PC-3 (cell line): ENCODE results near the gene PSG6. TPM values are rescaled to one million over a fixed set of nuclear protein-coding genes. Genes with fewer than 3 reads are reported as not detected.
A peak's percentile ranks its signal among the peaks of the same experiment; 100 is the strongest.
"Not testable (repeated sequence)": the region's sequence is repeated elsewhere in the genome, so short reads cannot be mapped to it uniquely, and the experiment has no call there.

Source experiments
- ATAC-seq: fragments of 200-7000 bp; cut with Tn5 transposase; 2 replicates; pipeline ENCODE4 v1.9.1; 2020; ENCODE audit warnings: mild to moderate bottlenecking, moderate library complexity
- BruUV-seq: library from RNA; stranded (reverse); fragments of 400-500 nt; replicated peaks from 2 replicates; lab custom pipeline; 2021; lab: Mats Ljungman, UMichigan
- CTCF ChIA-PET: fragments of 300-600 bp; sonication (Branson Sonifier 250); formaldehyde crosslinking; loops from one replicate; lab custom pipeline; 2022; ENCODE audit warnings: antibody characterized with exemption; lab: Charles Lee
- POLR2A ChIA-PET: fragments of 300-600 bp; sonication (Branson Sonifier 250); formaldehyde crosslinking; loops from one replicate; lab custom pipeline; 2022; ENCODE audit warnings: antibody characterized with exemption; ENCODE audit not compliant: unreplicated experiment; lab: Charles Lee
- DNase-seq: peaks from one replicate; pipeline ENCODE4 v3.0.0-alpha.2; 2015
- H2AFZ ChIP-seq: fragments of 300-600 bp; sonication (generic); 2 replicates; pipeline ENCODE4 v1.6.0; 2016; ENCODE audit warnings: antibody characterized with exemption, low read length
- H3F3A ChIP-seq: fragments of 300-600 bp; sonication (generic); one replicate; pipeline ENCODE4 v1.6.0; 2017; ENCODE audit warnings: antibody characterized with exemption, low read length, control low read depth, mild to moderate bottlenecking; ENCODE audit not compliant: unreplicated experiment
- H3K27ac ChIP-seq: fragments of 300-600 bp; sonication (generic); 2 replicates; pipeline ENCODE4 v1.5.1; 2016; ENCODE audit warnings: mild to moderate bottlenecking, low read length
- H3K27me3 ChIP-seq: fragments of 300-600 bp; sonication (generic); 2 replicates; pipeline ENCODE4 v1.6.1; 2016; ENCODE audit warnings: low read length, mixed read lengths
- H3K36me3 ChIP-seq: fragments of 300-600 bp; sonication (generic); 2 replicates; pipeline ENCODE4 v1.6.1; 2016; ENCODE audit warnings: low read depth, mixed run types, low read length, mixed read lengths
- H3K4me1 ChIP-seq: fragments of 300-600 bp; sonication (generic); 2 replicates; pipeline ENCODE4 v1.5.1; 2016; ENCODE audit warnings: low read length; ENCODE audit not compliant: insufficient read depth
- H3K4me2 ChIP-seq: fragments of 300-600 bp; sonication (generic); 2 replicates; pipeline ENCODE4 v1.6.0; 2016; ENCODE audit warnings: low read length
- H3K4me3 ChIP-seq: fragments of 300-600 bp; sonication (generic); 2 replicates; pipeline ENCODE4 v1.5.1; 2016; ENCODE audit warnings: mild to moderate bottlenecking, low read length, mixed read lengths
- H3K79me2 ChIP-seq: fragments of 300-600 bp; sonication (generic); 2 replicates; pipeline ENCODE4 v1.6.1; 2017; ENCODE audit warnings: low read length, mixed read lengths
- H3K9ac ChIP-seq: fragments of 300-600 bp; sonication (generic); 2 replicates; pipeline ENCODE4 v1.6.0; 2016; ENCODE audit warnings: mild to moderate bottlenecking, low read length
- H3K9me2 ChIP-seq: fragments of 300-600 bp; sonication (generic); replicated peaks from 2 replicates; pipeline ENCODE4 v1.6.1; 2016; ENCODE audit warnings: mixed run types, low read length, mixed read lengths
- H3K9me3 ChIP-seq: fragments of 300-600 bp; sonication (generic); 2 replicates; pipeline ENCODE4 v1.6.1; 2016; ENCODE audit warnings: low read length, mixed read lengths
- H4K20me1 ChIP-seq: fragments of 300-600 bp; sonication (generic); 2 replicates; pipeline ENCODE4 v1.6.1; 2016; ENCODE audit warnings: low read length, mixed read lengths
- CTCF ChIP-seq: fragments of 300-600 bp; sonication (generic); conservative IDR thresholded peaks from 2 replicates; pipeline ENCODE4 v1.5.1; 2017; ENCODE audit warnings: antibody characterized with exemption, low read depth, mild to moderate bottlenecking, low read length
- EZH2 ChIP-seq: fragments of 300-600 bp; sonication (generic); IDR thresholded peaks from one replicate; pipeline ENCODE4 v1.6.1; 2017; ENCODE audit warnings: antibody characterized with exemption, mild to moderate bottlenecking, low read length; ENCODE audit not compliant: unreplicated experiment
- EZH2phosphoT487 ChIP-seq: fragments of 300-600 bp; sonication (generic); IDR thresholded peaks from 2 replicates; pipeline ENCODE4 v1.6.1; 2018; ENCODE audit warnings: mild to moderate bottlenecking, antibody characterized with exemption, low read length, borderline replicate concordance
- intact Hi-C: fragments of 100-400 bp; cut with micrococcal nuclease; formaldehyde crosslinking; loops from 2 replicates; pipeline ENCODE4 v1.9.0; 2023
- total RNA-seq: library from RNA; depleted of rRNA; stranded (reverse); fragments of >200 nt; gene quantifications from 2 replicates; pipeline ENCODE4 v1.2.3, GENCODE V29; 2014

PSG6 gene
- total RNA-seq, 1 experiment from 2014 or later, result not detected

GRCh38 chr19:42881279-42881678 lies 36.4 kb downstream of the PSG6 start:
- H3K9me3 ChIP-seq, ATAC-seq, H3K79me2 ChIP-seq, CTCF ChIA-PET, H3K4me3 ChIP-seq, H3K36me3 ChIP-seq, H3K27ac ChIP-seq, H3K4me2 ChIP-seq, H3K27me3 ChIP-seq, POLR2A ChIA-PET, H3K9me2 ChIP-seq, H4K20me1 ChIP-seq, DNase-seq, BruUV-seq, intact Hi-C loops, H2AFZ ChIP-seq, H3F3A ChIP-seq, H3K9ac ChIP-seq: not testable (repeated sequence)
- peaks cover 14% of the 10 kb centered on the region; the same call in 1 of the 2 replicates for H3K4me1 ChIP-seq
- TF ChIP-seq CTCF, result 0 out of 2 replicates have a peak, but pooled peaks have one; percentile 25

GRCh38 chr19:42880621-42881020 lies 37.1 kb downstream of the PSG6 start:
- H4K20me1 ChIP-seq, H3K79me2 ChIP-seq, H3K4me3 ChIP-seq, H3K9me2 ChIP-seq, ATAC-seq, H3K27ac ChIP-seq, H3K27me3 ChIP-seq, H2AFZ ChIP-seq, H3K9me3 ChIP-seq, H3F3A ChIP-seq, H3K9ac ChIP-seq, H3K36me3 ChIP-seq, BruUV-seq, POLR2A ChIA-PET, H3K4me2 ChIP-seq, DNase-seq, CTCF ChIA-PET, intact Hi-C loops: not testable (repeated sequence)
- peaks cover 20% of the 10 kb centered on the region; the same call in 1 of the 2 replicates for H3K4me1 ChIP-seq

GRCh38 chr19:42879613-42880012 lies 38.1 kb downstream of the PSG6 start, which contains the start of gene PSG1:
Gene PSG1, minus strand, starts transcription at chr19:42879713. Its CDS starts 132 bp downstream, at chr19:42879581.
- no peak for DNase-seq
- H3K9ac ChIP-seq, result no peak within 1 kb of the TSS
- H3F3A ChIP-seq, result no peaks in the 10 kb centered on the region
- ChIA-PET CTCF (no interaction called here), POLR2A (no interaction called here)
- H2AFZ ChIP-seq, result no peak within 1 kb of the TSS
- TF ChIP-seq EZH2phosphoT487 (no peak), EZH2 (no peak), CTCF (no peak)
- ATAC-seq, result no peak
- intact Hi-C loops, result no loop called here
- no peaks in the 10 kb centered on the region for H3K79me2 ChIP-seq
- H3K4me1 ChIP-seq, result peaks cover 27% of the 10 kb centered on the region
- no peak within 1 kb of the TSS for H3K4me2 ChIP-seq
- no peaks in the 10 kb centered on the region for H4K20me1 ChIP-seq
- no peak within 1 kb of the TSS for H3K27ac ChIP-seq
- no peaks in the 10 kb centered on the region for H3K27me3 ChIP-seq
- no peaks in the 10 kb centered on the region for H3K9me3 ChIP-seq
- BruUV-seq, result no TSS peak
- H3K36me3 ChIP-seq, result no peaks in the 10 kb centered on the region
- H3K9me2 ChIP-seq, result no peaks in the 10 kb centered on the region
- H3K4me3 ChIP-seq, result no peak within 1 kb of the TSS

- H4K20me1 ChIP-seq, H3K4me3 ChIP-seq, H3K27me3 ChIP-seq, H3K9me2 ChIP-seq, POLR2A ChIA-PET, H3K36me3 ChIP-seq, intact Hi-C loops, ATAC-seq, H3K9ac ChIP-seq, CTCF ChIA-PET, H3F3A ChIP-seq, DNase-seq, H3K9me3 ChIP-seq, BruUV-seq, H3K4me2 ChIP-seq, H2AFZ ChIP-seq, H3K79me2 ChIP-seq: not testable (repeated sequence)
- H3K4me1 ChIP-seq, result peaks cover 20% of the 10 kb centered on the region
- peak overlapping the region; percentile 85; the same call in 1 of the 2 replicates for H3K27ac ChIP-seq
These were observed 41.1 kb downstream of the PSG6 start for GRCh38 chr19:42876596-42876995.

- DNase-seq, H3F3A ChIP-seq, H3K9me2 ChIP-seq, intact Hi-C loops, H3K79me2 ChIP-seq, H4K20me1 ChIP-seq, POLR2A ChIA-PET, H3K36me3 ChIP-seq, H3K9ac ChIP-seq, H3K27me3 ChIP-seq, H3K9me3 ChIP-seq, H3K4me3 ChIP-seq, ATAC-seq, BruUV-seq, H3K4me2 ChIP-seq, CTCF ChIA-PET, H2AFZ ChIP-seq: not testable (repeated sequence)
- H3K27ac ChIP-seq, result peak overlapping the region; percentile 85
- H3K4me1 ChIP-seq, result peaks cover 20% of the 10 kb centered on the region
These were observed 41.8 kb downstream of the PSG6 start for GRCh38 chr19:42875881-42876280.
